ENCODE data around the gene FBXO2.

DNA sequence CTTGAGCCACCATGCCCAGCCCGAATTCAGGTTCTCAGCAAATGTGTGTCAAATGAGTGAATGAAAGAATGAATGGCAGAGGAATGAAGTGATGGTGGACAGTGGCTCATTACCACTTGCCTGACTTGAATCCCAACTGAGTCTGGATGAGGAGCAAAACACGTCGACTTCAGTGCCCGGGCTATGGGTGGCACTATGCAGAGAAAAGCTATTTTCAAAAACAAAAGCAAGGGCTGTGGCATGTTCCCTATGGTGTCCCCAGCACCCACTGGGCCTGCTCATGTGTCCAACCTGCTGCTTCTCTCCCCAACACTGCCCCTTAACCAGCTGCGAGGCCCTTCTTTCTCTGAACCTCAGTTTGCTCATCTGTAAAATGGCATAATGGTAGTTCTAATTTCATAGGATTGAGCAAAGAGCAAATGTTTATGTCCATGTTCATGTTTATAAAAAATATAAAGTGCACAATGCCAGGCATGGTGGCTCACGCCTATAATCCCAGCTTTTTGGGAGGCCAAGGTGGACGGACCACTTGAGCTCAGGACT is 31.1 kb upstream of the FBXO2 start:
- TF ChIP-seq, protein P1, sequence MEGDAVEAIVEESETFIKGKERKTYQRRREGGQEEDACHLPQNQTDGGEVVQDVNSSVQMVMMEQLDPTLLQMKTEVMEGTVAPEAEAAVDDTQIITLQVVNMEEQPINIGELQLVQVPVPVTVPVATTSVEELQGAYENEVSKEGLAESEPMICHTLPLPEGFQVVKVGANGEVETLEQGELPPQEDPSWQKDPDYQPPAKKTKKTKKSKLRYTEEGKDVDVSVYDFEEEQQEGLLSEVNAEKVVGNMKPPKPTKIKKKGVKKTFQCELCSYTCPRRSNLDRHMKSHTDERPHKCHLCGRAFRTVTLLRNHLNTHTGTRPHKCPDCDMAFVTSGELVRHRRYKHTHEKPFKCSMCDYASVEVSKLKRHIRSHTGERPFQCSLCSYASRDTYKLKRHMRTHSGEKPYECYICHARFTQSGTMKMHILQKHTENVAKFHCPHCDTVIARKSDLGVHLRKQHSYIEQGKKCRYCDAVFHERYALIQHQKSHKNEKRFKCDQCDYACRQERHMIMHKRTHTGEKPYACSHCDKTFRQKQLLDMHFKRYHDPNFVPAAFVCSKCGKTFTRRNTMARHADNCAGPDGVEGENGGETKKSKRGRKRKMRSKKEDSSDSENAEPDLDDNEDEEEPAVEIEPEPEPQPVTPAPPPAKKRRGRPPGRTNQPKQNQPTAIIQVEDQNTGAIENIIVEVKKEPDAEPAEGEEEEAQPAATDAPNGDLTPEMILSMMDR (conservative IDR thresholded peaks at IDR 0.05; ENCODE audit: low read depth, low read length) = 0 out of 2 replicates have a peak, but pooled peaks have one; percentile 32
- TF ChIP-seq EZH2 (IDR thresholded peaks at IDR 0.05; ENCODE audit: borderline replicate concordance, low read depth, low read length, poor library complexity, severe bottlenecking) = no peak
